Measurements from ENCODE around the gene C2. TPM values are rescaled to one million over a fixed set of nuclear protein-coding genes. Genes with fewer than 3 reads are reported as not detected.

C2 gene
- 0.24 and 1.5 TPM in 2 replicates for total RNA-seq (2014; rRNA removed; shearing (Covaris generic))

GRCh38 chr6:31927242-31927862, at the start of gene C2:
TSS of gene C2 (plus strand) at chr6:31927717. CDS start at chr6:31927753, 36 bp downstream.
- no peak for DNase-seq (ENCODE audit: low read depth)

GRCh38 chr6:31878222-31878621, 49.3 kb upstream of the C2 start:
- no peak for DNase-seq (ENCODE audit: low read depth)

- no peak for DNase-seq (ENCODE audit: low read depth)
Observed at GRCh38 chr6:31878726-31879125, 48.8 kb upstream of the C2 start, which contains the start of gene SLC44A4. TSS of gene SLC44A4 (minus strand) at chr6:31878997. CDS start at chr6:31878980, 17 bp downstream.

GRCh38 chr6:31879143-31879542, 48.4 kb upstream of the C2 start:
- DNase-seq (ENCODE audit: low read depth), result no peak

DNA sequence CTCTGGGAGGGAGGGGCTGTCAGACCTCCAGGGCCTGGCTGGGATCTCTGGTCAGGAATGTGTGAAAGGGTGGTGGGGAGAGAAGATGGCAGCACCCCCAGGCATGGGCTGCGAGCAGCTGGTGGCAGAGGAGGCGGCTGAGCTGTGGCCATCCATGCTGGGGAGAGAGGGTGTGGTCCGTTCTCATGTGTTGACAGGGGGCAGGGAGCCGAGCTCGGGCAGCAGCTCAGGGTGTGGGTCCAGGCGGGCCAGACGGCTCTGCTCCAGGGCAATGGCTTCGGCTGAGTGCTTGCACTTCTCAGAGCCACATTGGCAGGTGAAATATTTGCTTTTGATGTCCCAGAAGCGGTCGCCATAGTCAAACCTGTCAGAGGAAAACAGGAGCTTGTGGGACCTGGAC, 47.6 kb upstream of the C2 start:
- DNase-seq (ENCODE audit: low read depth), result no peak

- no peak for DNase-seq (ENCODE audit: low read depth)
Observed at GRCh38 chr6:31880616-31881015, 46.9 kb upstream of the C2 start.

DNA sequence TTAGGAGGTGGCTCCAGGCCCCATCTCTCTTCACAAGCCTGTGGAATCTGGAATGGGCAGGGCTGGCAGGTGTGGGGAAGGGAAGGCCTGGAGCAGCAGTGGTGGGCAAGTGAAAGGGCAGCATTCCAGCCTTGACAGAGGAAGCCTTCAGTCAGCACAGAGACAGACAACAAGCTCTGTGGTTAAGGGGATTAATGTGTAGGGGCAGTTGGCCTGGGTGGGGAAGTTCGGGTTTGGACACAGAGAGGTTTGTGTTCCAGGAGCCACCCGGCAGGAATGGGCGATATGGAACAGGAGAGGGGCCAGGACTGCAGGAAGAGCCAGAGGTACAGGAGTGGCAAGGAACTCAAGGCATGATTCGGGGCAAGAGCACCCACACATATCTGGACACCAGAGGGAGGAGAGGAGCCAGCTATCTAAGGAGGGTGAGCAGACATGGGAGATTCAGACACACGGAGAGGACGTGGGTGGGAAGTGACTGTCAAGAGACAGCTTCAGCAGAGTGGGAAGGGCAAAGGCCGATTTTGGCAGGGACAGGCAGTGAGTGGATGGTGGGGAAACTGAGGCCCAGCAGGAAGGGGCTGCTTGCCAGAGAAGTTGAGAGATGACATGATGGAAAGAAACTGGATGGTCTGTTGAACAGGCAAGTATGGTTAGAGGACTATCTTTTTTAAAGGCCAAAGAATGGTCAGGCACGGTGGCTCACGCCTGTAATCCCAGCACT, 46.2 kb upstream of the C2 start:
- no peak for DNase-seq (ENCODE audit: low read depth)

GRCh38 chr6:31882344-31882743, 45.2 kb upstream of the C2 start:
- DNase-seq (ENCODE audit: low read depth), result peak; percentile 43

DNA sequence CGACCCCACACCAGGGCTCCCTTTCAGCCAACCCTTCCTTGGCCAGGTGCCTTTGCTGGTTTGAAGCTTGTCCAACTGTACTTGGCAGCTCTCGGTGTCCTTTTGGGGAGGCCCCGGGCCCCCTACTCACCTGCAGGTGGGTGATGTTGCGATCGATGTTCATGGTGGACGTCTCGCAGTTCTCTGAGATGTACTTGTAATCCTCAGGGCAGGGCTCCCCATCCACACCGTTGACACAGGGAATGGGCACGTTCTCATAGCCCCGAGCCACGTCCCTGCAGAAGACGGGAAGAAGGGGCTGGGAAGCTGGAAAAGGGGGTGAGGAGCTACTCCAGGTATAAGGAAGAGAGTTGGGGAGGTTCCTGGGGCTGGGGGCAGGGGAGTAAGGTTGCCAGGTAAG, 43.8 kb upstream of the C2 start:
- no peak for DNase-seq (ENCODE audit: low read depth)

GRCh38 chr6:31884528-31885035, 42.9 kb upstream of the C2 start:
- DNase-seq (ENCODE audit: low read depth), result no peak

- DNase-seq (ENCODE audit: low read depth), result no peak
Observed at GRCh38 chr6:31886541-31886991, 41.0 kb upstream of the C2 start.

DNA sequence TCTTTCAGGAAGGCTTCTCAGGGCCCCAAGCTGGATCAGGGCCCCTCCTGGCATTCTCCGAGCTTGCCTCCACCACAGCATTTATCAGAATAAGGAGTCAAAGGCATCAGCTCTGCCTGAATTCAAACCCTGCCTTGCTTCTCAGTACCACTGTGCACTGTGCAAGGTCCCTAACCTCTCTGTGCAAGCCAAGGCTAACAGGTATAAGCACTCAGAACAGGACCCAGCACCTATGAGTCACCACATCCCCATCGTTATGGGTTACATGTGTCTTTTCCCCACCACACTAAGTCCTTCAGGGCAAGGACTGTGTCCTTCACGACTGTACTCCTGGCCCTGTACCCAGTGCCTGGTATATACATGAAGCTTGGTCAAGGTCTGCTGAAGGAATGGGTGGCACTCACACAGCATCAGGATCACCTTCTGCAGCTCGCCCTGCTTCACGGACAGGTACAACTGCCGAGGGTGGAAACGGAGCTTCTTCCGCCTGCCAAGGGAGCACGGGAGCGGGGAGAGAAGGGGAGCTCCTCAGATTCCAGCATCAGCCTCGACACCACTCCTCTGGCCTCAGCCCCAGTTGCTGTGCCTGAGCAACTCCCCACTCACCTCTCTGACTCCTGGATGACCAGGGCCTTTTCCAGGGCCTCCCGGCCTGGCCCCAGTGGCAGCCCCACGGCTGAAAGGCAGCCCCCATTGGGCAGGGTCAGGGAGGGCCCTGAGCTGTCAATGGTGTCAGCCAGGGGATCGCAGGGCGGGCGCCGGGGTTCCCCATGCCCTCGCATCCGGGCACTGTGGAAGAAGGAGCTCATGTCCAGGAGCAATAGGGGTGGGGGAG, 40.1 kb upstream of the C2 start:
- DNase-seq (ENCODE audit: low read depth), result no peak

GRCh38 chr6:31888276-31889258, 39.0 kb upstream of the C2 start:
- no peak for DNase-seq (ENCODE audit: low read depth)

GRCh38 chr6:31889331-31889972, 38.1 kb upstream of the C2 start:
- no peak for DNase-seq (ENCODE audit: low read depth)

GRCh38 chr6:31892821-31893220, 34.7 kb upstream of the C2 start:
- no peak for DNase-seq (ENCODE audit: low read depth)

- DNase-seq (ENCODE audit: low read depth), result no peak
Observed at GRCh38 chr6:31896493-31896855, 31.0 kb upstream of the C2 start.

DNA sequence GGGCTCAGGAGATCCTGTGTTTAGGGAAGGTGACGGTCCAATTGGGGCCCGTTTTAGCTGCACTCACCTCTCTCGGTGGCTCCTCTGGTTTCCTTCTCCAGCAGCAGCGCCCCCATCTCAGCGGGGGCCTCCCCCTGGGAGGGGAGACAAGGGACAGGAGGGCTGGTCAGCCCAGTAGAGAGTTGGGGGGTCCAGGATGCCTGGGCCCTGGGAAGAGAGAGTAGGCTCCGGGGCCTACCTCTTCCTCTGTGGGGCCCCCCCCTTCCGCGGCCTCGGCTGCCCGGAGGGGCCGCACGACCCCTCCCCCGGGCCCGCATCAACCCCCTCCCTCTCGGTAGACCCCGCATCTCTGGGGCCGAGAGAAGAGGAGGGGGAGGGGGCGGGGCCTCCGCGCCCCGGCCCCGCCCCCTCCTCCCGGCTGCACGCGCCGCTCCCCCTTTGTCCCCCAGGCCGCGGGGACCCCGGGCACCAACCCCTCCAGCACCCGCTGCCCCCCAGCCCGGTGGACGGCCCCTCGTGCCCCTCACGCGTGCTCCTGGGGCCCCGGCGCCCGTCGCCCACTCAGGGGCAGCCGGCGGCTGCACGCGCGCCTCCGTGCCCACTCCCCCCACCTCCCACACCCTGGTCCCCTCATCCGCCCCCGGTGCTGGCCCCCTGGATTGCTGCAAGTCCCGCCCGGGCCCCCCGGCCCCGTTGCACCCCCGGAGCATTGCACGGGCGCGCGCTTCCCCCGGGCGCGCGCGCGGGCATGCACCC, 30.5 kb upstream of the C2 start:
- DNase-seq (ENCODE audit: low read depth), result no peak

DNA sequence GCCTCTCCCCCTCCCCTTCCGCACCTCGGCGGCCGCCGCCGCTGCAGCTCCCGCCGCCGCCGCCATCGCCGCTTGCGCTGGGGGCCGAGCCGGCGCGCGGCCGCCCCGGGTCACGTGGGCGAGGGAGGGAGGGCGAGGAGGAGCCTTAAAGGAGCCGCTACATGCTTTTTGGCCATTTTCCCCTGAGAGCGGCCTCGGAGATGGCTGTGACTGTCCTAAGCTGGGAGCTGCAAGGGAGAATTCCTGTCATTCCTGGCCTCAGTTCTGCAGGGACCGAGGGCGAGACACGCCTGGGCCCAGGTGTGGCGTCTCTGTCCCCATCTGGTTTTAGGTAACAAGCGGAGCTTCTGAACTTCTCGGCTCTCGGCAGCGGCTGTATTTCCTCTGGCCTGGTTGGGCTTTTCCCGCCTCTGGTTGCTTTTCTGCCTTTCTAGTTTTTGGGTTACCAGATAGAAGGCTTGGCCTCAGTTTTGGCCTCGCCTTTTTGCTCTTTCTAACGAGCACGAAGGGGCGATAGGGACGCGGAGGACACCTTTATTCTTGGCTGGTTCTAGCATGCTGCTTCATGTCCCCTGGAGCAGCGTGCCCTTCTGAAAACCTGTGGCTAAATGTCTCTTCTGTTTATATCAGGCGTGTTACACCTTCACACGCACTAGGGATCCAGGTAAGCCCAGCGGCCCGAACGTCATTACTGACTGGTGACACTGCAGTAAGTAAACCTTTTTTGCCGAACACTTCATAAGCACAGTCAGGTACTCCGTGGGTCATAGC, 29.7 kb upstream of the C2 start, which contains the start of gene EHMT2:
EHMT2 (minus strand) TSS at position 87 of the 771 bp plus-strand sequence; CDS start at position 66, 21 bp downstream.
- DNase-seq (ENCODE audit: low read depth), result peak; percentile 94
